K562 (cell line): ENCODE data around the gene ADGRA1.

Source experiments
- ZNF143 ChIP-seq: sonication (generic); formaldehyde crosslinking; IDR thresholded peaks from 2 replicates; pipeline ENCODE4 v1.9.0; 2022; ENCODE audit warnings: mild to moderate bottlenecking, missing genetic modification reagents
- TF ChIP-seq, protein P1 (sequence below): fragments of 450-650 bp; IDR thresholded peaks from 2 replicates; pipeline ENCODE4 v1.6.1; 2016
- TF ChIP-seq, protein P2 (sequence below): sonication (generic); formaldehyde crosslinking; IDR thresholded peaks from 2 replicates; pipeline ENCODE4 v1.8.0; 2022; ENCODE audit warnings: missing genetic modification reagents, mild to moderate bottlenecking, borderline replicate concordance

GRCh38 chr10:133179651-133180050 is 91.9 kb downstream of the ADGRA1 start:
- TF ChIP-seq, protein P1, sequence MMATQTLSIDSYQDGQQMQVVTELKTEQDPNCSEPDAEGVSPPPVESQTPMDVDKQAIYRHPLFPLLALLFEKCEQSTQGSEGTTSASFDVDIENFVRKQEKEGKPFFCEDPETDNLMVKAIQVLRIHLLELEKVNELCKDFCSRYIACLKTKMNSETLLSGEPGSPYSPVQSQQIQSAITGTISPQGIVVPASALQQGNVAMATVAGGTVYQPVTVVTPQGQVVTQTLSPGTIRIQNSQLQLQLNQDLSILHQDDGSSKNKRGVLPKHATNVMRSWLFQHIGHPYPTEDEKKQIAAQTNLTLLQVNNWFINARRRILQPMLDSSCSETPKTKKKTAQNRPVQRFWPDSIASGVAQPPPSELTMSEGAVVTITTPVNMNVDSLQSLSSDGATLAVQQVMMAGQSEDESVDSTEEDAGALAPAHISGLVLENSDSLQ, result no peak
- no peak for TF ChIP-seq ZNF143 (CRISPR knock-in tag)
- TF ChIP-seq, protein P2, sequence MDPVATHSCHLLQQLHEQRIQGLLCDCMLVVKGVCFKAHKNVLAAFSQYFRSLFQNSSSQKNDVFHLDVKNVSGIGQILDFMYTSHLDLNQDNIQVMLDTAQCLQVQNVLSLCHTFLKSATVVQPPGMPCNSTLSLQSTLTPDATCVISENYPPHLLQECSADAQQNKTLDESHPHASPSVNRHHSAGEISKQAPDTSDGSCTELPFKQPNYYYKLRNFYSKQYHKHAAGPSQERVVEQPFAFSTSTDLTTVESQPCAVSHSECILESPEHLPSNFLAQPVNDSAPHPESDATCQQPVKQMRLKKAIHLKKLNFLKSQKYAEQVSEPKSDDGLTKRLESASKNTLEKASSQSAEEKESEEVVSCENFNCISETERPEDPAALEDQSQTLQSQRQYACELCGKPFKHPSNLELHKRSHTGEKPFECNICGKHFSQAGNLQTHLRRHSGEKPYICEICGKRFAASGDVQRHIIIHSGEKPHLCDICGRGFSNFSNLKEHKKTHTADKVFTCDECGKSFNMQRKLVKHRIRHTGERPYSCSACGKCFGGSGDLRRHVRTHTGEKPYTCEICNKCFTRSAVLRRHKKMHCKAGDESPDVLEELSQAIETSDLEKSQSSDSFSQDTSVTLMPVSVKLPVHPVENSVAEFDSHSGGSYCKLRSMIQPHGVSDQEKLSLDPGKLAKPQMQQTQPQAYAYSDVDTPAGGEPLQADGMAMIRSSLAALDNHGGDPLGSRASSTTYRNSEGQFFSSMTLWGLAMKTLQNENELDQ (CRISPR knock-in tag), result no peak
